ENCODE results near the gene HHEX.

DNA sequence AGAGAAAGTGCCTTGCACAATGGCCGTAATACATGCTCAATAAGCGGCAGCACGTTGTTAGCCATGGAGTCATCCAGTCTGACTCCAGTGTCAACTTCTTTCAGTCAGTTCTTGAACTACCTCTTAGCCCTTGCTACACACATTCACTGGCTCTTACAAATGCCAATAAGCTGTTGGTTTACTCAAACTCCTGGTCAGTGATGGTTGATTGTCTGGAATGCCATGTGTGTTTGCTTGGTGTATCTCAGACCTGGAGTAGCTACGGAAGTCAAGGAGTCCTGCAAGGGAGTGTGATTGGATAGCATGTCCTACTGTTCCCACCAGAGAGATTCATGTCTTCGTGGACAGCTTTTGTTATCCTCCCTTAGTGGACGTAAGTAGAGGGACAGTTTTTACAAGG lies 37.4 kb downstream of the HHEX start:
- TF ChIP-seq, protein P1, sequence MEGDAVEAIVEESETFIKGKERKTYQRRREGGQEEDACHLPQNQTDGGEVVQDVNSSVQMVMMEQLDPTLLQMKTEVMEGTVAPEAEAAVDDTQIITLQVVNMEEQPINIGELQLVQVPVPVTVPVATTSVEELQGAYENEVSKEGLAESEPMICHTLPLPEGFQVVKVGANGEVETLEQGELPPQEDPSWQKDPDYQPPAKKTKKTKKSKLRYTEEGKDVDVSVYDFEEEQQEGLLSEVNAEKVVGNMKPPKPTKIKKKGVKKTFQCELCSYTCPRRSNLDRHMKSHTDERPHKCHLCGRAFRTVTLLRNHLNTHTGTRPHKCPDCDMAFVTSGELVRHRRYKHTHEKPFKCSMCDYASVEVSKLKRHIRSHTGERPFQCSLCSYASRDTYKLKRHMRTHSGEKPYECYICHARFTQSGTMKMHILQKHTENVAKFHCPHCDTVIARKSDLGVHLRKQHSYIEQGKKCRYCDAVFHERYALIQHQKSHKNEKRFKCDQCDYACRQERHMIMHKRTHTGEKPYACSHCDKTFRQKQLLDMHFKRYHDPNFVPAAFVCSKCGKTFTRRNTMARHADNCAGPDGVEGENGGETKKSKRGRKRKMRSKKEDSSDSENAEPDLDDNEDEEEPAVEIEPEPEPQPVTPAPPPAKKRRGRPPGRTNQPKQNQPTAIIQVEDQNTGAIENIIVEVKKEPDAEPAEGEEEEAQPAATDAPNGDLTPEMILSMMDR (IDR thresholded peaks at IDR 0.05) = no peak
- no peak for TF ChIP-seq POLR2A (IDR thresholded peaks at IDR 0.05)

Measured in testis (tissue), 2 donors.